ENCODE measurements around the gene MED27. TPM values are rescaled to one million over a fixed set of nuclear protein-coding genes. Genes with fewer than 3 reads are reported as not detected.

The MED27 gene
- total RNA-seq, 3 donors from 2014 or later = 14.4 to 20.3 (median 15.8) TPM

DNA sequence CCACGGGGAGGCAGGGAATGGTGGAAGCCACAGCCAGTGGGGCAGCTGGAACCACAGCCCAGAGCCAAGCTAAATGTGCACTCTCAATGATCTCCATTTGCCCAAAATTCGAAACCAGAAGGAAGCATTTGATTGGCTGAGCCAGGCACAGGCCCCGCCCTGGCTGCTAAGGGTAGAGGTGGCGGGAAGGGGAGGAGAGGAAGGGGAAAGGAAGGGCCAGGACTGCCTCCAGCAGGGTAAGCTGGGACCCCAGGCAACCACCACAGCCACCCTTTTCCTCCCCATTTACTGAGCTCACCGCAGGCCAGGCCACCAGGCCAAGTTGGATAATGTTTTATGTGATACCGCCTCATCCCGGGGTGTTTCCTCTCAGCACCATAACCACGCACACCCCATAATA lies 239.4 kb downstream of the MED27 start:
- intact Hi-C loops (cut with DNase I; ENCODE audit: low total_unique reads) = no loop called here
- Histone ChIP-seq H3K4me1 (no peaks in the 10 kb centered on the region), H3K27me3 (peaks cover 0 to 9% of the 10 kb centered on the region in 2 donors), H3K4me3 (no peak overlapping the region), H3K9me3 (no peaks in the 10 kb centered on the region), H3K36me3 (no peaks in the 10 kb centered on the region), H3K27ac (no peak overlapping the region)
- TF ChIP-seq POLR2AphosphoS5 (IDR thresholded peaks at IDR 0.05) (no peak), POLR2A (IDR thresholded peaks at IDR 0.05) (no peak)
- TF ChIP-seq, protein P1, sequence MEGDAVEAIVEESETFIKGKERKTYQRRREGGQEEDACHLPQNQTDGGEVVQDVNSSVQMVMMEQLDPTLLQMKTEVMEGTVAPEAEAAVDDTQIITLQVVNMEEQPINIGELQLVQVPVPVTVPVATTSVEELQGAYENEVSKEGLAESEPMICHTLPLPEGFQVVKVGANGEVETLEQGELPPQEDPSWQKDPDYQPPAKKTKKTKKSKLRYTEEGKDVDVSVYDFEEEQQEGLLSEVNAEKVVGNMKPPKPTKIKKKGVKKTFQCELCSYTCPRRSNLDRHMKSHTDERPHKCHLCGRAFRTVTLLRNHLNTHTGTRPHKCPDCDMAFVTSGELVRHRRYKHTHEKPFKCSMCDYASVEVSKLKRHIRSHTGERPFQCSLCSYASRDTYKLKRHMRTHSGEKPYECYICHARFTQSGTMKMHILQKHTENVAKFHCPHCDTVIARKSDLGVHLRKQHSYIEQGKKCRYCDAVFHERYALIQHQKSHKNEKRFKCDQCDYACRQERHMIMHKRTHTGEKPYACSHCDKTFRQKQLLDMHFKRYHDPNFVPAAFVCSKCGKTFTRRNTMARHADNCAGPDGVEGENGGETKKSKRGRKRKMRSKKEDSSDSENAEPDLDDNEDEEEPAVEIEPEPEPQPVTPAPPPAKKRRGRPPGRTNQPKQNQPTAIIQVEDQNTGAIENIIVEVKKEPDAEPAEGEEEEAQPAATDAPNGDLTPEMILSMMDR (IDR thresholded peaks at IDR 0.05) = no peak
- DNase-seq (ENCODE audit: low spot score in 2 of 2) = no peak

DNA sequence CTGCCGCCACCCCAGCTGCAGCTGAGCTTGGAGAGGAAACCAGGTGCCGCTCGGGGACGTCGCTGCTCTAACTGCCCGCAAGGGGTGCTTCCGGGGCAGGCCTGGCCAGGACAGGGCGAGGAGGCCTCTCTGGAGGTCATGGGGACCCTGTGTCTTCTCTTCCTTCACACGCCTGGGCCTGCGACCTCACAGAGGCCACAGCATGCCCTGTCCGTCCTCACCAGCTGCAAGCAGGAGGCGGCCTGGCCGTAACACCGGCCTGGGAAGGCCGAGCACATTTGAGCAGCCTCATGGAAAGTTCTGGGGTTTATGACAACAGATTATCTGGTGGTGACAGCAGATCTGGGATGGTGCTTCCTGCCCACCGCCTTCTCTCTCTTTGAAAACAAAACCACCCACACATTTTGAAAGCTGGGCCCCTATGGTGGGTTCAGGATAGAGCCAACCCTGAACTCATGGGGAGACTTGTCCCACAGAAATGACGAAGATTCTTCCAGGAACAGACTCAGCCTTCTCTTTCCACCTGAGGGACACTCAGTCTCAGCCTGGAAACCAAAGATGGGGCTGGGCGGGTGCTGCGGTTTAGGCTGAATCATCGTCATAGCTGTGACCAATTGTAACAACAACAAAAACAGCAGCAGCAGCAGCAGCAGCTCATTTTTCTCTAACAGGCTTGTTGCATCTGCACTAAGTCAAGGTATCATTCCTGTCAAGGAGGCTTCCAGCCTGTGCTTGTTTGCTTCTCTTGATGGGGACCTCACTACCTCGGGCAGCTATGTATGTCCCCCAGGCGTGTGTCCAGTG lies 240.2 kb downstream of the MED27 start:
- intact Hi-C loops (cut with DNase I; ENCODE audit: low total_unique reads) = loop anchor here (5.0 kb wide), 1 partner anchor 1778 kb away; no protein-coding TSS in a partner anchor
- DNase-seq (ENCODE audit: low spot score in 2 of 2) = no peak
- Histone ChIP-seq H3K27ac (no peak overlapping the region), H3K27me3 (peaks cover 0 to 16% of the 10 kb centered on the region in 2 donors), H3K4me1 (no peaks in the 10 kb centered on the region), H3K36me3 (no peaks in the 10 kb centered on the region), H3K9me3 (peaks cover 3 to 5% of the 10 kb centered on the region in 2 donors), H3K4me3 (no peak overlapping the region)
- no peak for TF ChIP-seq POLR2A (IDR thresholded peaks at IDR 0.05)
- no peak for TF ChIP-seq POLR2AphosphoS5 (IDR thresholded peaks at IDR 0.05)
- TF ChIP-seq, protein P1 (IDR thresholded peaks at IDR 0.05) = no peak

DNA sequence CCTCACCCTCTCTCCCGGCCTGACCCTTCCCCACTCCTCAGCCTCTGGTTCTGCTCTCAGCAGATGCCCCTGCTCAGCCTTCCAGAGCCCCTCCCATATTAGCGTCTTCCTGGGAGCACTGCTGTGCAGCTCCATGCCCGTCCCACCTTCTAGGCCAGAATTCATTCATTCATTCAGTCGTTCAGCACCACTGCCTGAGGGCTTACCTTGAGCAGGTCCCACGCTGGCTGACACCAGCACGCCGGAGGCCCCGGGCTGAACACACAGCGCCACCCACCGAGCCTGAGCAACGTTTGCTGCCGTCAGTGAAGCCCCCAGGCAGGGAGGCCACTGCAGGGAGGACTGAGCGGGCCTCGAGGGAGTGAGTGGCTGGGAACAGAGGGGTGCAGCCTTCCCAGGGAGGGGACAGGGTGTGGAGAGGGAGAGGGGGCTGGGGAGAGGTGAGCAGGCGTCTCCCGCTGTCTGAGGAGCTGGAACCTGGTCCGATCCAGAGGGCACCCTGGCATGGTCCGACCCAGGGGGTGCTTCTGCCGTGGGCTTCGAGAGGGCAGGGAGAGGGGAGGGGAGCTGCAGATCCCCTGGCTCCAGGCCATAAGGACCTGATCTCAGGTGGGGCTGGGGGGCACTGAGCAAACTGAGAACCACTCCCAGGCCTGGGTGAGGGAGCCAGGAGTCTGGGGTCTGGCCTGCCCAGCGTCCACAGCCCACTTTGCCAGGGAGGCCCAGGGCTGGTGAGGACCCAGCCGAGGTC lies 241.0 kb downstream of the MED27 start:
- no peaks in the 10 kb centered on the region for H3K36me3 ChIP-seq
- no peak overlapping the region for H3K4me3 ChIP-seq
- intact Hi-C loops (cut with DNase I; ENCODE audit: low total_unique reads) = loop anchor here (5.0 kb wide), 1 partner anchor 1779 kb away; no protein-coding TSS in a partner anchor
- no peak overlapping the region for H3K27ac ChIP-seq
- no peaks in the 10 kb centered on the region for H3K4me1 ChIP-seq
- DNase-seq (ENCODE audit: low spot score in 2 of 2) = no peak
- TF ChIP-seq, protein P1 (IDR thresholded peaks at IDR 0.05) = no peak
- no peak for TF ChIP-seq POLR2A (IDR thresholded peaks at IDR 0.05)
- TF ChIP-seq POLR2AphosphoS5 (IDR thresholded peaks at IDR 0.05) = no peak
- peaks cover 11 to 13% of the 10 kb centered on the region in 2 donors for H3K9me3 ChIP-seq
- peaks cover 0 to 18% of the 10 kb centered on the region in 2 donors for H3K27me3 ChIP-seq

DNA sequence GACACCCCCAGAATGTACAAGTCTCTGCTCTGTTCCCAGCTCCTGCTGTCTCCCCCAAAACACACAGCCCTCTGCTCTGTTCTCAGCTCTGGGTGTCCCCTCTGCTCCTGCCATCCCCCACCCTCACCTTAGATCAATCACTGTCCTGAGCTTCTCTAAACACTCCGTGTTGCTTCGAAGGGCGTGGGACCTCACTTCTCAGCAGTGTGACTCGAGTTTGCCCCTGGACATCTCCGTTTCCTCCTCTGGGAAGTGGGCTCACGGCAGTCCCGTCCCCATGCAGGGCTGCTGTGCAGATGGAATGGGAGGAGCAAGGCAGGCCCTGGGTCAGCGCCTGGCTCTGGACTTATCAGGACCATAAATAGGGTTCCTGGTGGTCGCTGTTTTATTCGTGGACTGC lies 241.8 kb downstream of the MED27 start:
- intact Hi-C loops (cut with DNase I; ENCODE audit: low total_unique reads) = loop anchor here (5.0 kb wide), 1 partner anchor 1779 kb away; no protein-coding TSS in a partner anchor
- no peak overlapping the region for H3K27ac ChIP-seq
- H3K27me3 ChIP-seq = peaks cover 0 to 18% of the 10 kb centered on the region in 2 donors
- H3K36me3 ChIP-seq = no peaks in the 10 kb centered on the region
- H3K9me3 ChIP-seq = peaks cover 20% of the 10 kb centered on the region in 2 donors
- no peak overlapping the region for H3K4me3 ChIP-seq
- no peaks in the 10 kb centered on the region for H3K4me1 ChIP-seq
- DNase-seq (ENCODE audit: low spot score in 2 of 2) = no peak
- TF ChIP-seq POLR2A (IDR thresholded peaks at IDR 0.05) (no peak), POLR2AphosphoS5 (IDR thresholded peaks at IDR 0.05) (no peak)
- TF ChIP-seq, protein P1 (IDR thresholded peaks at IDR 0.05) = no peak
